ENCODE results near the gene KCNIP1.

The KCNIP1 gene

DNA sequence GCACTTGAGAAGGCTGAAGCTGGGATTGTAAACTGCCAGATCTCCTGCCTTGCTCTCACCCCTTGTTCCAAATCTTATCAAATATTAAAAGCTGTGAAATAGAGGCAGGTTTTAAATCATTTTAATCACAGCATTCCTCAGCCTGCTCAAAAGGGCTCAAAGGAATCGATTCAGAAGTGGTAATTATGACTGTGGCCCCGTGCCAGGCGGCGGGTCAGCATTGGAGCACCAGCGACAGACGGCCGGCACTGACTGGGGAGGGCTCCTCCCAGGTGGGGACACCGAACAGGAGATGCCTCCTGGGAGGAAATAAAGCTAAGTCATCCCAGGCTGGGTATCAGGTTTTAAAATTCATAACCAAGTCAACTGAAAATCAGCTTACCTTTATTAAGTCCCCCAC, 66.7 kb downstream of the KCNIP1 start:
- DNase-seq: no peak

DNA sequence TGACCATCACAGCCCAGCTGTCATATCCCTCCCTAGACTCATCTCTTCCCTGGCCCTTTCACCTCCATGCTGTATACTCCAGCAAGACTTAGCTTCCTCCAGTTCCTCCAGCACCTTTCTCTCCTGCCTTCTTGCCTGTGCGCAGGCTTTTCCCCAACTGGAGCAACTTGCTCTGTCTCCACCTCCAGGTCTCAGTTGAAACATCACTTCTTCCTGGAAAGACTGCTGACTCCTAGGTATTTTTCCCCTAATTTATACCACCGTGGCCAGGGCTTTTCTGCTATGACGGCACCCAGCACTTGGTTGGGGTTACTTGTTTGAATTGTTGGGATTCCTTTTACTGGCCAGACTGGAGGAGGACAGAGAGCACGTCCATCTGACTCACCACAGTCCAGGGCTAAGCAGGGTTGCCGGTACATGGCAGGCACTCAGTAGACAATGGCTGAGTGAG, 67.5 kb downstream of the KCNIP1 start:
- no peak for DNase-seq

DNA sequence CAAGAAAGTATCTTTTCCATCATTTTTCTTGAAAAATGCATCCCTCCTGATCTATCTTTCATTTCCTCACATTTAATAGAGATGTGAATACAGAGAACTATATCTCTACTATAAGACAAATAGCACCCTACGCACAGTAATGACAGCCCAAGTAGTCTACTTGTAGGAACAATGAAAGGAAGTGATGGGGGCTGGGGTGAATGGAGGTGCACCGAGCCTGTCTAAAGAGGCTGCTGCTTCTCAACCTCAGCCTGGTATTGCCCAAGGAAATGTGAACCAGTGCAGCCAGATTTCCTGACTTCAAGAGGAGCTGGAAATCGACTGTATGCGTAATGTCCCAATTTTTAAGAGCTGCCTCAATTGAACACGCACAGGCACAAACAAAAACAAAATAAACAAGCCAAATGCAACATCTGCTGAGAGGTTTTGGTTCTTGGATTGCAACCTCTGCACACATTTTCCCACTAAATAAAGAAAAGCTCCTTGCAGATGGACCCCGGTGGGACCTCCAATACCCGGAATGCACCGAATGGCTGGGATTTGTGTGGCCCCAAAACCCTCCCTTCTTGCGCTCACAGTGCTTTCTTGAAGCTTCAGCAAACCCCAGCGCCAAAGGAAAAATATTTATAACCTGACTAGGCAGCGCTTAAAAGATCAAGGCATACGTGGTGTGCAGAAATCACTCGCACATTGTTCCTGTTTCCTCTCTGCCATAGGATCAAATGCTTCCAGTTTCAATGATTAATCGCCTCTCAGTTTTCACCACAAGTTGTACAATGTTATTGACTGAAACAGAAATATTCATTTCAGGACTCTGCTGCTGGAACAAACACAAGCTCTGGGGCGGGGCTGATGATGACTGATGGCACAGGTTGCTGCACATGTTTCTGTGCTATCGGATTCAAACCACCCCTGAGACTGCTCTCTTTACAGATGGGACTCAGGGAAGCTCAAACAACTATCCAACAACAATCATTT, 68.3 kb downstream of the KCNIP1 start:
- DNase-seq: no peak

- no peak for DNase-seq
Measured at GRCh38 chr5:170573114-170573513, 69.3 kb downstream of the KCNIP1 start.

GRCh38 chr5:170573660-170574059, 69.8 kb downstream of the KCNIP1 start:
- DNase-seq: no peak

DNA sequence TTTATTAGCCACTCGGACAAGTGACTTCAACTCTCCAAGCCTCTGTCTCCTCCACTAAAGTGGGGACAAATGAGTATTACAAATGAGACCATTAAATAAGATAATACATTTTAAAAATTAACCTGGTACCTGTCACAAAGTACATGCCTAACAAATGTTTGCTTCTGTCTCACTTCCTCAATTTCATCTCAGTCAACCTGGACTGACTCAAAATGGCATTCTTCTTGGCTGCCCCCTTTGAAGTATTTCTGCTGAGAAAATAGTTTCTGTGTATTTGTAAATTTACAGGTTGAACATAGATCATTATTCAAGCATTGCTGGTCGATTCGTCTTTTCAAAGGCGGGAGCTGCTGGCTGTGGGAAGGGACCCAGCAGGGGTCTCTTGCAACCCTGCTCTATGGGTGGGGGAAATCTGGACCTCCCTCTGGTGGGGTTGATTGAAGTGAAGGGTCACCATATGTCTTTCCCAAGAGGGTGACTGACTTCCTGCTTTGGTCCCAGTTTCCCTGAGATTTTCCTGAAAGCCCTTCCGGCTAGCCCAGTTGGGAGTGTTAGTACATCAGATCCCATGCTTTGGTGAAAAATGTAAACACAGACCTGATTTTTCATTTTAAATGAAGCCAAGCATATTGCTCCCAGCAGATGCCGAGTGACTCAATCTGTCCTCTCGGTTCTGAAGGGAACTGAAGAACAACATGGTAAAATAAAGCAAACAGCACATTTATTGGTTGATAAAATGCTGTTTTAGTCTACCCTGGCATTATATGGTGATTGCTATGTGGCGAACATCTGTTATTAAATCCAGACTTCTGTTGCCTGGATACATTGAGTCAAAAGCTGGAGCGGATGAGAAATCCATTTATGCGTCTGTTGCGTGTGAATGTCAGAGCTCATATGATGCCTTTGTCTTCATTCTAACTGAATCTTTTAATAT, 73.0 kb downstream of the KCNIP1 start:
- no peak for DNase-seq

DNA sequence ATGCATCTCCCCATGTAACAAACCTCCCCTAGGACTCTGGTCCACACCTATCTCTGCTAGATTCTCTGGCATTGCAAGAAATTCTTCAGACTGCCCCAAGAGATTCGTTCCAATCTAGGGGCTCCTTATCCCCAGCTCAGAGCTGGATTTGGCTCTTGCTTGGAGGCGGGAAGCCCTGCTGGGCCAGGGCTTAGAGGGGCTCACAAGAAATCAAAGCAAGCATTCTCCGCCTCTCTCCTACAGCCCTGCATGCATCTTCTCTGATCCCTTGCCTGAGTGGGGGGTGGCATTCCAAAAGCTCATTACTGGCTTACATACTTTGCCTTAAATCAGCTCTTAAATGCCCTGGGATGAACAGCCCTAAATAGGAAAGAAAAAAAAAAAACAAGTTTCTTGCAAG, 75.8 kb downstream of the KCNIP1 start:
- no peak for DNase-seq

DNA sequence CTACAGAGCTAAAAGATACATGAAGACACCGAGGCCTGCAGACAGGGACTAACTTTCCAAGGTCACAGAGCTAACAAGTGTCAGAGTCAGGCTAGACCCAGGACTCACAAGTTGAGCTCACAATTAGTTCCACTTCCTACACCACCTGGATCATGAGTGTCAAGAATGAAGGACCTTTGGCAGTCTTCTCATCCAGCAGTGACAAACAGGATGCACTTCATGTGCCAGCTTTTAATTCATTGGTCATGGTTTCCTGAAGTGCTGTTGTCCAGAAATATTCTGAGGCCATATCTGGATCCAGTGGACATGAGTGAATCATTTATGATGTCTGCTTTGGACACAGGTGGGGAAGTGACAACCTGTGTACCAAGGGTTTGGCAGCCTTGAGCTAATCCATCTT, 77.4 kb downstream of the KCNIP1 start:
- no peak for DNase-seq

DNA sequence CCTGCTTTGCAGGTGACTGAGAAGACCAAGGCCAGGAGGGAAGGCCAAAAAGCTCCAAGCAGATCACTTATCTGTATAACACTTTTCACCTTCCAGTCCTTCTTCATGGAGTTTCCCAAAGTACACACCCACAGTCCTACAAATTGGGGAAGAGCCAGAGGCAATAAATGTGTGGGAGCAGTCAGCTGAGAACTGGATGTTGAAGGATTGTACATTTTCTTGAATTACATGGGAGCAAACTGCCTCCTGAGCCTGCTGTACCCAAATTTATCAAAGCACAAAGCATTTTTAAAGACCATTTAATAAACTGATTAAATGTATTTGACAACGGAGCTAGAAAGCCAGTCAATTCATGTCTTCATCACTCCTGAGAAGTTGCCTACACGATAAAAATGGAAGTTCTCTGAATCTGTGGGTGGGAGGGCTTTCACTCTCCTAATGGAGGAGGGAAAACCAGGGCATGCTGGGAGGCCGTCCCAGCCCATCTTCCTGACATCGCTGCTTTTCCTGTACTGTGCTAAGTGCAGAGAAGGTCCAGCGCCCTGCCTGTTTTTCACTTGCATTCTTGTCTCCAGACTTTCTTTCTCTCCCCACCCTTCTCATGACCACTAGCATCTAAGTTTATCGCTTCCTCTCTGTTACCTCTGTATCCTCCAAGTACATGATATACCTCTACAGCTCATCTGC, 79.0 kb downstream of the KCNIP1 start:
- no peak for DNase-seq

DNA sequence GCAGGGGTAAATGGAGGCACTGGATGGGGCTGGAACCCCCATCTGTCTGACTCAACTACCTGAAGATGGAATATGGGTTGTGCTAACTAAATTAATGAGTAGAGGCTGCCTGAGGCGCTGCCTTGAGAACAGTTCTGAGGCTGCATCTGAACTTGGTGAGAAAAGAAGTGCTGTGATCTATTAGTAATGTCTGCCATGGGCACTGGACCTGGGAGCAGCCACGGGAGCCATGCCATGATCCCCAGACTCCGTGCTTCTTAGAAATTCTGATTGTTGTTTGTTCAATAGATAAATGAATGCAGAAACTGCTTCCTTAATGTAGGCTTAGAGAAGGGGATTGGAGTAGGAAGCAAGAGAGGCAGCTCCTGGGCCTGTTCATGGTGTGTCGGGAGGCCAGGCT, 80.2 kb downstream of the KCNIP1 start:
- no peak for DNase-seq

DNA sequence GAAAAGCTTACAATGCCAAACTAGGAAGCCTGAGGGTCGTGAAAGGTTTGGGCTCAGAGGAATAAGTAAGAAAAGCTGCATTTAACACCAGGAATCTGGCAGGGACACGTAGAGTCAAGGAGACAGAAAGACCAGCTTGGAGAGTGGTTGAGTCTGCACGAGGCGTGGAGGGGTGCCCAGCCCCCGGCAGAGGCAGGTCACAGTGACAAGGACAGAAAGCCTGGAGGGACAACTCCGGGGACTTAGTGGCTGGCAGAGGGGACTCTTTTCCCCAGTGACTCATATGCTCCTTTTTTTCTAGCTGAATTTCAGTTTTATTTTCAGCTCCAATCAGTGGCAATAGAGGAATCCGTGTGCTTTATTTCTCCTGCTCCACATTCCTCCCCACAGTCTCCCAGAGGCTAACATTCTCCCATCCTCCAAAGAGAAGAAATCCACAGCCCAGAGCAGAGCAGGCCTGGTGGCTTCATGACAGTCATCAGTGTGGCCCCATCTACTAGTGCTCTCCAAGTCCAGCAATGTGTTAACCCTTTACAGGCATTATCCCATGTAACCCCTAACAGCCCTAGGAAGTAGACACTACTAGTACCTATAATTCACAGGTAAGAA, 80.7 kb downstream of the KCNIP1 start:
- DNase-seq: no peak

GRCh38 chr5:170585273-170585948, 81.6 kb downstream of the KCNIP1 start:
- DNase-seq: no peak

DNA sequence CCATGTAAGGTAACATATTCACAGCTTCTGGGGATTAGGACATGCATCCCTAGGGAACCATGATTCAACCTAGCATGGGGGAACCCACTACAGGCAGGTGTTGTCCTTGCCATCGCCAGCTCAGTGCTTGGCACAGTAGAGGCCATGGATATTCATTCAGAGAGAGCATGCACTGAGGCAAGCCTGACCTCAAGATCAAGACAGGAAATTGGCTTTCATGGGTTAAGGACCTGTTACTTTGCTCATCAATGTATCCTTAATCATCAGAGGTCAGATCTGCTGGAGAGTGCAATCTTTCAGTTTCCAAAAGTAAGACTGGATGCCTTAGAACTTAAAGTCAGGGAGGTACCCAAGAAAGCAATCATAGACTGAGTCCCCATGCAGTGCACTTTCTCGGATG, 84.0 kb downstream of the KCNIP1 start:
- DNase-seq: no peak

DNA sequence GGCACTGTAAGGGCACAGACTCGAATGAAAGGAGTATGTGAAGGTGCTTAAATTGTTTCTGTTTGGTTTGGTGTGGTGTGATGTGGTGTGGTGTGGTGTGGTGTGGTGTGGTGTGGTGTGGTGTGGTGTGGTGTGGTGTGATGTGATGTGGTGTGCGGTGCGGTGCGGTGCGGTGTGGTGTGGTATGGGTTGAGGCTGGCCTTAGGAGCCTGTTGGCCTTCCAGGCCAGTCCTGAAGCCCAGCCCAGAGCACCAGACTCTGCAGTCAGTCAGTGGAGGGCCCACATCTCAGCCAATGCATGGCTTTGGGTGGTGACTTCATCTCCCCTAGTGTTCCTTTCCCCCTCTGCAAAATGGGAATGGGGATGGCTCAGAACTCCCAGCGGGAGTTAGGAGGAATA, 85.8 kb downstream of the KCNIP1 start:
- no peak for DNase-seq

DNA sequence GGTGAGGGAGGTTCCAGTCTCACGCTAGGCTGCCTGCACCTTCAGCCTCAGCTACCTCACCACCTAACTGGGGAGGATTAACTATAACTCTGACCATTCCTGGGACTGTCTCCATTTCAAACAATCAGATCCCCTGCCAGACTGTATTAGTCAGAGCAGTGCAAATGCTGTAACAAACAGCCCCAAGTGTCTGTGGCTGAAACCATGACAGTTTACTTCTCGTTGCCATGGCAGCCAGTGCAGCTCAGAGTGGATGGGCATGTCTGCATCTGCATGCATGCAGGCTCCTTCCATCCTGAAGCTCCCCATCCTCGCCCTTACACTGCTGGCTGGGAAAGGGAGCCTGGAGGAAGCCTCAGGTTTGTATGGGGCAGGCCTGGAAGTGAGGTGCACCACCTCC, 86.7 kb downstream of the KCNIP1 start:
- no peak for DNase-seq

- DNase-seq: no peak
Measured at GRCh38 chr5:170591054-170591453, 87.2 kb downstream of the KCNIP1 start.

DNA sequence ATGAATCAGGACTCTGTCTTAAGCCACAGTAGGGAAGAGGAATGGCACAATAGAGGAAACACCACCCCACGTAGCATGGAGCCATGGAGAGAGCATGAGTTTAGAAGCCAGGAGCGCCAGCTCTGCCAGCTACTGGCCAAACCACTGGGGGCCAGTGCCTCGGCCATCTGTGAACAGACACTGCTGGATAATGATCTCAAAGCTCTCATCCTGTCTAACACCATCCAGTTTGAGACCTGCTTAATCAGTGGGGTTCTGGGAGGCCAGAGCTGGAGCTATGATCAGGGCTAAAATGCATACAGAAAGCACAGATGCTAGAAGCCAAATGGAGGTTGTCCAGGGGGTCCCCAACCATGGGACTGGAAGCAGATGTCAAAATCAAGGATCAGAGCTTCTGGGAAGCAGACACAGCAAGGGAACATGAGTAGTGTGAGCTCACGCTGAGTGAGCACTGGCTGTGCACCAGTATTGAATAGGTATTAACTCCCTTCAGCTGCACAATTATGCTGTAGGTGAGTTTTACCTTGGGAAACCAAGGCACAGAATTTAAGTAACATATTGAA, 92.7 kb downstream of the KCNIP1 start:
- DNase-seq: no peak

- DNase-seq: no peak
Measured at GRCh38 chr5:170597109-170597751, 93.4 kb downstream of the KCNIP1 start.

GRCh38 chr5:170597872-170598271, 94.1 kb downstream of the KCNIP1 start:
- no peak for DNase-seq

- no peak for DNase-seq
Measured at GRCh38 chr5:170599756-170600155, 95.9 kb downstream of the KCNIP1 start.

DNA sequence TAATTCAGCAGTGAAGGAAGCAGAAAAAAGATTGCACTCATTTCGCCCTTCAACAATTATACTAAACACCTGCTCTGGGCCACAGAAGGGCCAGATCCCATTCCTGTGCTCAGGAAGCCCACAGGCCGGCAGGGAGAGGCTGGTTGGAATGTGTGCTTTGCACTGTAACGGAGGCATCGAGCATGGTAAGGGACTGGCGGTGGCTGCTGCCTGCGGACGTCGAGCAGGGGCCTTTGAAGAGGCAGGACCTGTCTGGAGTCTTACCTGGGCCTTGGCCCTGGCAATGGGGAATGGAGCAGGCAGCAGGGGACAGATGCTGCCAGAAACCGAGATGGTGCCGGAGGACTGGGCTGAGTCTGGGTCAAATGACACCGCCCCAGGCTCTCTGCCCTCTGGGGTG, 97.8 kb downstream of the KCNIP1 start:
- DNase-seq: no peak

Data from activated gamma-delta T cell (primary cell).